HL-60 (cell line): ENCODE data around the gene LYSMD4.
A peak's percentile ranks its signal among the peaks of the same experiment; 100 is the strongest.

Experiments used
- DNase-seq, 2 experiments: peaks; one replicate each; pipeline ENCODE4 v3.0.0-alpha.2; 2010 to 2020; ENCODE audit warnings: low read depth in 1 of 2, low spot score in 1 of 2
- H3K27ac ChIP-seq: fragments of 250-450 bp; sonication (Bioruptor Pico); replicated peaks from 2 replicates; pipeline ENCODE4 v1.5.1; 2020; ENCODE audit warnings: mild to moderate bottlenecking, moderate library complexity
- H3K27me3 ChIP-seq: fragments of 250-450 bp; sonication (Bioruptor Pico); 2 replicates; pipeline ENCODE4 v1.5.1; 2021; ENCODE audit warnings: mild to moderate bottlenecking, moderate library complexity; ENCODE audit not compliant: insufficient read depth, poor library complexity, severe bottlenecking
- H3K4me3 ChIP-seq: replicated peaks from 2 replicates; pipeline ENCODE4 v1.5.1; 2011; ENCODE audit warnings: mild to moderate bottlenecking, control low read depth, low read length; ENCODE audit not compliant: insufficient read depth
- CTCF ChIP-seq: IDR thresholded peaks from one replicate; pipeline ENCODE4 v1.5.1; 2011; ENCODE audit warnings: low read length, control low read depth, inconsistent platforms; ENCODE audit not compliant: insufficient read depth
- GABPA ChIP-seq: IDR thresholded peaks from 2 replicates; pipeline ENCODE4 v1.6.1; 2012; ENCODE audit warnings: low read depth
- POLR2AphosphoS5 ChIP-seq: IDR thresholded peaks from 2 replicates; pipeline ENCODE4 v1.6.1; 2012; ENCODE audit warnings: low read depth
- REST ChIP-seq: IDR thresholded peaks from 2 replicates; pipeline ENCODE4 v1.6.1; 2012; ENCODE audit warnings: low read depth; ENCODE audit not compliant: insufficient replicate concordance
- SPI1 ChIP-seq: IDR thresholded peaks from 2 replicates; pipeline ENCODE4 v1.6.1; 2012; ENCODE audit warnings: low read depth, mild to moderate bottlenecking, borderline replicate concordance

LYSMD4 gene

GRCh38 chr15:99763827-99764226 lies 30.6 kb upstream of the LYSMD4 start:
- no peak for TF ChIP-seq POLR2AphosphoS5
- no peak for TF ChIP-seq REST
- TF ChIP-seq CTCF: no peak
- no peak for TF ChIP-seq GABPA
- no peak for TF ChIP-seq SPI1
- no peak for DNase-seq
- H3K27ac ChIP-seq: no peak overlapping the region
- no peaks in the 10 kb centered on the region for H3K27me3 ChIP-seq
- H3K4me3 ChIP-seq: no peak overlapping the region

GRCh38 chr15:99762288-99762687 lies 29.1 kb upstream of the LYSMD4 start:
- no peak for DNase-seq
- TF ChIP-seq GABPA: no peak
- no peak for TF ChIP-seq SPI1
- H3K27me3 ChIP-seq: no peaks in the 10 kb centered on the region
- H3K4me3 ChIP-seq: no peak overlapping the region
- H3K27ac ChIP-seq: no peak overlapping the region

GRCh38 chr15:99755692-99756409 lies 22.6 kb upstream of the LYSMD4 start:
- DNase-seq: peak; percentile 35 to 57
- TF ChIP-seq POLR2AphosphoS5 (no peak), CTCF (peak; percentile 61), SPI1 (peak; percentile 15; the same call in 1 of the 2 replicates)
- Histone ChIP-seq H3K27ac (no peak overlapping the region), H3K27me3 (no peaks in the 10 kb centered on the region), H3K4me3 (no peak overlapping the region)

- Histone ChIP-seq H3K27me3 (no peaks in the 10 kb centered on the region), H3K4me3 (no peak overlapping the region), H3K27ac (no peak overlapping the region)
- TF ChIP-seq CTCF (no peak), POLR2AphosphoS5 (no peak), GABPA (no peak), REST (no peak), SPI1 (no peak)
- DNase-seq: no peak
Measured at GRCh38 chr15:99753066-99753465, 19.8 kb upstream of the LYSMD4 start.
